Transverse colon (tissue), 4 donors: ENCODE results near the gene DCST2. TPM values are rescaled to one million over a fixed set of nuclear protein-coding genes. Genes with fewer than 3 reads are reported as not detected.
"Not testable (repeated sequence)": the region's sequence is repeated elsewhere in the genome, so short reads cannot be mapped to it uniquely, and the experiment has no call there.

Experiments
- DNase-seq: peaks from one replicate; pipeline ENCODE4 v3.0.0-alpha.2; 2019
- H3K27ac ChIP-seq, 4 donors: fragments of 200-600 bp; sonication (generic); 2 replicates each; pipeline ENCODE4 v1.5.1; 2016 to 2018; ENCODE audit warnings: inconsistent platforms in 4 of 4
- H3K27me3 ChIP-seq: fragments of 200-600 bp; sonication (generic); 2 replicates; pipeline ENCODE4 v1.5.1; 2017; ENCODE audit warnings: inconsistent platforms
- H3K36me3 ChIP-seq, 4 donors: fragments of 200-600 bp; sonication (generic); 2 replicates each; pipeline ENCODE4 v1.5.1; 2017 to 2019; ENCODE audit warnings: inconsistent platforms in 4 of 4
- H3K4me1 ChIP-seq, 4 donors: fragments of 200-600 bp; sonication (generic); 2 replicates each; pipeline ENCODE4 v1.5.1; 2017 to 2020; ENCODE audit warnings: inconsistent platforms in 4 of 4
- H3K4me3 ChIP-seq, 4 donors: fragments of 200-600 bp; sonication (generic); 1 replicate in 1 of 4; 2 replicates in 3 of 4; pipeline versions ENCODE4 v1.5.1 to v1.6.1; 2017 to 2019; ENCODE audit warnings: inconsistent platforms in 4 of 4
- H3K9me3 ChIP-seq, 2 donors: fragments of 200-600 bp; sonication (generic); 2 replicates each; pipeline ENCODE4 v1.5.1; 2017 to 2019; ENCODE audit warnings: inconsistent platforms in 2 of 2
- EP300 ChIP-seq: sonication (generic); formaldehyde crosslinking; IDR thresholded peaks from one replicate; pipeline ENCODE4 v1.6.1; 2017; ENCODE audit warnings: antibody characterized with exemption, low read depth
- POLR2A ChIP-seq: fragments of 450-650 bp; IDR thresholded peaks from one replicate; pipeline ENCODE4 v1.6.1; 2016; ENCODE audit warnings: antibody characterized with exemption, mild to moderate bottlenecking, moderate library complexity
- POLR2AphosphoS5 ChIP-seq, 3 donors: sonication (generic); formaldehyde crosslinking; IDR thresholded peaks; one replicate each; pipeline ENCODE4 v1.6.1; 2016; ENCODE audit warnings: antibody characterized with exemption in 3 of 3
- WGBS, 2 donors: methylation state at CpG; one replicate each; pipeline ENCODE4 v1.1.5; 2018; ENCODE audit warnings: low coverage in 1 of 2; 5-methylcytosine and 5-hydroxymethylcytosine counted together
- in situ Hi-C, 4 donors: fragments of 200-750 bp; cut with MboI; loops; one replicate each; pipeline versions ENCODE4 v1.15.0 to v1.15.1; 2017; ENCODE audit warnings: low sequenced_read_pairs in 3 of 4, low pct_ligation_motif_present in 1 of 4, low pct_unique_long_range_greater_than_20kb in 1 of 4
- intact Hi-C: fragments of 100-400 bp; cut with DNase I; formaldehyde crosslinking; loops from one replicate; pipeline ENCODE4 v1.15.1; 2023; ENCODE audit warnings: low total_unique reads
- total RNA-seq, 4 donors: library from RNA; depleted of rRNA; stranded (reverse); fragments of >200 nt; gene quantifications; one replicate each; pipeline ENCODE4 v1.1.0, GENCODE V29; 2016
- TF ChIP-seq, protein P1 (sequence below), 5 experiments: fragments of 200-600 bp in 3 of 5; fragments of 450-650 bp in 2 of 5; sonication (generic) in 3 of 5; IDR thresholded peaks; 1 replicate in 2 of 5; 2 replicates in 3 of 5; pipeline ENCODE4 v1.5.1; 2016 to 2017; ENCODE audit warnings: antibody characterized with exemption in 5 of 5, inconsistent platforms in 3 of 5, mild to moderate bottlenecking in 2 of 5, moderate library complexity in 1 of 5

Gene DCST2
- total RNA-seq, 4 donors from 2014 or later, result 1.9 to 4.6 (median 4.5) TPM; not detected in 1

DNA sequence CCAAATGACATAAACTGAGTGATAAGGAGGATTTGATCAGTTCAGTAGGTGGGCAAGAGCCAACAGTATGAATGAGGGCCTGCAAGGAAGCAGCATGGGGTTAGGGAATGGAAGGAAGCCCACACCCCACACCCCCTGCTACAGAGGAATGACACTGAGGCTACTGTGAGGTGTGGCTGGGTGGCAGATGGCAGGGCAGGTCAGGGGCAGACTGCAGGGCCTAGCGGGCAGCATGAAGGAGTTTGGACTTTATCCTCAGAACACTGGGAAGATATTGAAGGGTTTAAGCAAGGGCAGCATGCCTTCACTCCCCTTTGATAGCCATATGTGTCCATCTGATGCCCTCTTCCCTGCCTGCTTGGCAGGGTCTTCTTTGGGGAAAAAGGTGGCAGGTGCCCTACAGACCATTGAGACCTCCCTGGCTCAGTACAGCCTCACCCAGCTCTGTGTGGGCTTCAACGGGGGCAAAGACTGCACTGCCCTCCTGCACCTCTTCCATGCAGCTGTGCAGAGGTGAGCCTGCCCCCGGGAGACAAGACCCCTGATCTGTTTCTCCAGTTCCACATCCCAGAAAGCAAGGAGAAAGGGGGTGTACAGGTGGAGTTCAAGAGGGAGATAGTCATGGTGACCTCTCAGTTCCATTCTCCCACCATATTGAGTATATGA is 44.3 kb downstream of the DCST2 start:
- no peaks in the 10 kb centered on the region for H3K9me3 ChIP-seq
- H3K27me3 ChIP-seq, result no peaks in the 10 kb centered on the region
- no peak for DNase-seq
- WGBS, 2 donors, result 74% methylated on average over 3 of the region's 3 CpGs; no CpG with 5 or more reads in 1 of the 2 donors
- in situ Hi-C loops, result no loop called here
- H3K27ac ChIP-seq, result no peak overlapping the region
- intact Hi-C loops, result no loop called here
- no peak for TF ChIP-seq EP300
- peak in 1 of 3 donors; percentile 10 for TF ChIP-seq POLR2AphosphoS5 (IDR thresholded peaks at IDR 0.05)
- TF ChIP-seq POLR2A, result no peak
- TF ChIP-seq, protein P1, sequence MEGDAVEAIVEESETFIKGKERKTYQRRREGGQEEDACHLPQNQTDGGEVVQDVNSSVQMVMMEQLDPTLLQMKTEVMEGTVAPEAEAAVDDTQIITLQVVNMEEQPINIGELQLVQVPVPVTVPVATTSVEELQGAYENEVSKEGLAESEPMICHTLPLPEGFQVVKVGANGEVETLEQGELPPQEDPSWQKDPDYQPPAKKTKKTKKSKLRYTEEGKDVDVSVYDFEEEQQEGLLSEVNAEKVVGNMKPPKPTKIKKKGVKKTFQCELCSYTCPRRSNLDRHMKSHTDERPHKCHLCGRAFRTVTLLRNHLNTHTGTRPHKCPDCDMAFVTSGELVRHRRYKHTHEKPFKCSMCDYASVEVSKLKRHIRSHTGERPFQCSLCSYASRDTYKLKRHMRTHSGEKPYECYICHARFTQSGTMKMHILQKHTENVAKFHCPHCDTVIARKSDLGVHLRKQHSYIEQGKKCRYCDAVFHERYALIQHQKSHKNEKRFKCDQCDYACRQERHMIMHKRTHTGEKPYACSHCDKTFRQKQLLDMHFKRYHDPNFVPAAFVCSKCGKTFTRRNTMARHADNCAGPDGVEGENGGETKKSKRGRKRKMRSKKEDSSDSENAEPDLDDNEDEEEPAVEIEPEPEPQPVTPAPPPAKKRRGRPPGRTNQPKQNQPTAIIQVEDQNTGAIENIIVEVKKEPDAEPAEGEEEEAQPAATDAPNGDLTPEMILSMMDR (IDR thresholded peaks at IDR 0.05), result no peak
- peaks cover under 1 to 12% (median 6%) of the 10 kb centered on the region in 4 donors for H3K4me1 ChIP-seq
- peaks cover 0 to 9% (median 0%) of the 10 kb centered on the region in 4 donors for H3K36me3 ChIP-seq
- H3K4me3 ChIP-seq, result no peak overlapping the region

DNA sequence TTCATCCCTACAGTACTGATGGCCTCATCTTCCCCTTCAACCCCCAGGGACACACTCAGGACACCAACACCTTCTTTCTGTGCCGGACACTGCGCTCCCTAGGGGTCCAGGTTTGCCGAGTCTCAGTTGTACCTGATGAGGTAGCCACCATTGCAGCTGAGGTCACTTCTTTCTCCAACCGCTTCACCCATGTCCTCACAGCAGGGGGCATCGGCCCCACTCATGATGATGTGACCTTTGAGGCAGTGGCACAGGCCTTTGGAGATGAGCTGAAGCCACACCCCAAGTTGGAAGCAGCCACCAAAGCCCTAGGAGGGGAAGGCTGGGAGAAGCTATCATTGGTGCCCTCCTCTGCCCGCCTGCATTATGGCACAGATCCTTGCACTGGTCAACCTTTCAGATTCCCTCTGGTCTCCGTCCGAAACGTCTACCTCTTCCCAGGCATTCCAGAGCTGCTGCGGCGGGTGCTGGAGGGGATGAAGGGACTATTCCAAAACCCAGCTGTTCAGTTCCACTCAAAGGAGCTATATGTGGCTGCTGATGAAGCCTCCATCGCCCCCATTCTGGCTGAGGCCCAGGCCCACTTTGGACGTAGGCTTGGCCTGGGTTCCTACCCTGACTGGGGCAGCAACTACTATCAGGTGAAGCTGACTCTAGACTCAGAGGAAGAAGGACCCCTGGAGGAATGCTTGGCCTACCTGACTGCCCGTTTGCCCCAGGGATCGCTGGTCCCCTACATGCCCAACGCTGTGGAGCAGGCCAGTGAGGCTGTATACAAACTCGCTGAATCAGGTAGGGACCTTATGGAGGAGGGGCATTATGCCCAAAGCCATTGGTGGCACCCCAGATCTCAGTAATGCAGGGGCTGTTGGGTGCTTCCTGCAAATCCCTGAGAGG is 45.3 kb downstream of the DCST2 start:
- H3K36me3 ChIP-seq, result peaks cover 0 to 9% (median 0%) of the 10 kb centered on the region in 4 donors
- 87% methylated on average over 17 of the region's 17 CpGs; no CpG with 5 or more reads in 1 of the 2 donors for WGBS, 2 donors
- H3K27ac ChIP-seq, result no peak overlapping the region
- H3K4me1 ChIP-seq, result peaks cover 7 to 21% (median 15%) of the 10 kb centered on the region in 4 donors
- intact Hi-C loops (no loop called here), in situ Hi-C loops (no loop called here)
- no peak for DNase-seq
- H3K27me3 ChIP-seq, result no peaks in the 10 kb centered on the region
- TF ChIP-seq EP300 (no peak), POLR2A (no peak), POLR2AphosphoS5 (IDR thresholded peaks at IDR 0.05) (no peak)
- TF ChIP-seq, protein P1 (IDR thresholded peaks at IDR 0.05), result no peak
- no peaks in the 10 kb centered on the region for H3K9me3 ChIP-seq
- no peak overlapping the region for H3K4me3 ChIP-seq

DNA sequence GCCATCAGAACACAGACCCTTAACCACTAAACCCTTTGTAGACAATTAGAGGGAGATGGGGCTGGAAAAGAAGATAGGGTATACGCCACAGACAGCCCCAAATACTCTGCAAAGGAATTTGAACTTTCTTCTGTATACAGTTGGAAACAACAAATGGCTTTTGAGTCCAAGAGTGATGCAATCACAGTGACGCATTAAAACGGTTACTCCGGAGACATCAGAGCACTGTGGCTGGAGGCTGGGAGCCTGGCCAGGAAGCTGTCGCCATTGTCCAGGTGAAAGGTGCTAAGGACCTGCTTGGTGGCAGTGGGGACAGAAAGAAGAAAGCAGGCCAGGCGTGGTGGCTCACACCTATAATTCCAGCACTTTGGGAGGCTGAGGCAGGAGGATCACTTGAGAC is 46.3 kb downstream of the DCST2 start:
- no peaks in the 10 kb centered on the region for H3K27me3 ChIP-seq
- intact Hi-C loops (no loop called here), in situ Hi-C loops (no loop called here)
- peaks cover 0 to 9% (median 0%) of the 10 kb centered on the region in 4 donors for H3K36me3 ChIP-seq
- WGBS, 2 donors, result 53 to 79% methylated on average over 5 to 6 of the region's 6 CpGs
- TF ChIP-seq POLR2A, result no peak
- TF ChIP-seq, protein P1 (IDR thresholded peaks at IDR 0.05), result no peak
- TF ChIP-seq POLR2AphosphoS5 (IDR thresholded peaks at IDR 0.05), result no peak
- no peak for TF ChIP-seq EP300
- no peak for DNase-seq
- H3K27ac ChIP-seq, result no peak overlapping the region
- H3K4me3 ChIP-seq, result no peak overlapping the region
- no peaks in the 10 kb centered on the region for H3K9me3 ChIP-seq
- peaks cover 12 to 26% (median 20%) of the 10 kb centered on the region in 4 donors for H3K4me1 ChIP-seq

DNA sequence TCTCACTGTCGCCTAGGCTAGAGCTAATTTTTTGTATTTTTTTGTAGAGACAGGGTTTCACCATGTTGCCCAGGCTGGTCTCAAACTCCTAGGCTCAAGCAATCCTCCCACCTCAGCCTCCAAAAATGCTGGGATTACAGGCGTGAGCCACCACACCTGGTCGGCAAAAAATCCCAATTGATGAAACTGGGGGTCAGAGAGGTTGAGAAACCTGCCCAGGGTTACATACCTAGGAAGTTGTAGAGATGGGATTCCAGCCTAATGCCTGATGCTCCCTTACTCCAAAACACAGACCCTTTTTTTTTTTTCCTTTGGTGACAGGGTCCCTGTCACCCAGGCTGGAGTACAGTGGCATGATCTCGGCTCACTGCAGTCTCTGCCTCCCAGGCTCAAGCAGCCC is 46.8 kb downstream of the DCST2 start:
- WGBS, 2 donors, result 90 to 100% methylated on average over 1 to 4 of the region's 4 CpGs

More for the DNA sequence above, 46.8 kb downstream of the DCST2 start:
- H3K4me1 ChIP-seq, result peaks cover 13 to 29% (median 21%) of the 10 kb centered on the region in 4 donors
- H3K4me3 ChIP-seq, H3K9me3 ChIP-seq, in situ Hi-C loops, H3K27me3 ChIP-seq, DNase-seq, H3K27ac ChIP-seq, intact Hi-C loops, H3K36me3 ChIP-seq: not testable (repeated sequence)
